Medulla oblongata (tissue), 1 donor: Measurements from ENCODE around the gene SLC7A11.
"Not testable (repeated sequence)": the region's sequence is repeated elsewhere in the genome, so short reads cannot be mapped to it uniquely, and the experiment has no call there.

Experiments used
- DNase-seq: peaks from one replicate; pipeline ENCODE4 v3.0.0-alpha.2; 2015; ENCODE audit errors: extremely low spot score

SLC7A11 gene

DNA sequence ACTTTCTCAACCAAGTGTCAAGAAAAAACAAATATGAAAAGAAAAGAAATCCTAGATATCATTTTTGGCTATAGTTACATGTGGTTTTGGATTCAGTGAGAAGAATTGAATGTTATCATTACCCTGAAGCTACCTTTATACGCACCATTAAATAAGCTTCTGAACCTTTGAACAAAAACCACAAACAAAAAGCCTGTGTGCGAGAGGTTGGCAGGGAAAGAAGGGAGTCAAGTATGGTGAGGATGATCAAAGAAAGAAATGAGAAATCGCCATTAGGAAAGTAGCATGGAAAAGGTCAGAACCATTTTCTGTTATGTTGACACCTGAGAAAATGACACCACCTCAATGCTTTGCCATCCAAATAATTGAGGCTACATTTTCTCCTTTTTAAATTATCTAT lies 1.2 kb upstream of the SLC7A11 start:
- DNase-seq = no peak

GRCh38 chr4:138242834-138243156 lies 646 bp upstream of the SLC7A11 start:
- no peak for DNase-seq

DNA sequence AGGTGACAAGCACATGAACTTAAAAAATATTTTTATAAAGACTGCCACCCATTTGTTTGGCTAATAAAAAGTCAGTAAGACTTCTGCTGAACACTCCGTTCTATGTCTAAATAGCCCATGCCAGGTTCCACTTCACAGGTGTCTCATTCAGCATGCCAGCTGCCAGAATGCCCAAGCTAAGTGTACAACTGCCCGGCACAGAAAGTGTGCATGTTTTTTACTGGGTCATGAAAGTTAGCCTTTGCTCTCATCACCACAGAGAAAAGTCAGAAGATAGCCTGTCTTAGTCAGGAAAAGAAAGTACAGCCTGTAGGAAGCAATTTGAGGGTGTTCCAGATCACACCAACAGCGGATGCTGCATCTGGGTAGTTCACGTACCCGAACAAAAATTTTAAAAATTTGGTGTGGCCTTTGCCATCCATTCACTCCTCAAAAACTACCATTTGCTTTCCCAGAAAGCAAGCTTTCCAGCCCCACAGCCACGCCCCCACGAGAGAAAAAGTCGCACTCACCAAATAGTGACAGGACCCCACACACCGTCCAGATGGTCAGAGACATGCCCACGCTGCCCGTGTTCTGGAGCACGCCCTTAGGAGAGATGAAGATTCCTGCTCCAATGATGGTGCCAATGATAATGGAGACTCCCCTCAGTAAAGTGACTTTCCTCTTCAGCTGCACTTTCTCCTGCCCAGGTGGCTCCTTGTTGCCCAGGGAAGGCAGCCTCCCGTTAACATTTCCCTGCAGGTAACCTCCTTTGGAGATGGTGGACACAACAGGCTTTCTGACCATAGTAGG lies 671 bp downstream of the SLC7A11 start:
- no peak for DNase-seq

DNA sequence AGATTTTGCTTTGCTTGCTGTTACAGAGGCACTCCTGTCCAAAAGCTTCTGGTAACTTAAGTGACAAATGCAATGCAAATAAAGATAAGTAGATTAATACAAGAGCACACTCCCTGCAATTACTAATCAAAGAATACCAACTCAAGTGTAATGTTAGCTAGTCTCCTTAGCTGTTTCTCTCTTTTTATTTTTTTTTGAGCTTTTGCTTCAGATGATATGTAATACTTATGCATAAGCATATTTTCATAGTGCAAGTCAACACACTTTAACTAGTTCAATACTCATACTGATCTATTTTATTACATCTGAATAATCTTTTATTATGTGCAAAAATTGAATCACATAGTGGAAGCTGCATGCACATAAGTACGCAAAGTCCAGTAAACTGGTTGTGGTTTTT lies 2.7 kb downstream of the SLC7A11 start:
- no peak for DNase-seq

- no peak for DNase-seq
These were observed 3.4 kb downstream of the SLC7A11 start for GRCh38 chr4:138238521-138239292.

- not testable (repeated sequence) for DNase-seq
These were observed 5.0 kb downstream of the SLC7A11 start for GRCh38 chr4:138237132-138237531.

DNA sequence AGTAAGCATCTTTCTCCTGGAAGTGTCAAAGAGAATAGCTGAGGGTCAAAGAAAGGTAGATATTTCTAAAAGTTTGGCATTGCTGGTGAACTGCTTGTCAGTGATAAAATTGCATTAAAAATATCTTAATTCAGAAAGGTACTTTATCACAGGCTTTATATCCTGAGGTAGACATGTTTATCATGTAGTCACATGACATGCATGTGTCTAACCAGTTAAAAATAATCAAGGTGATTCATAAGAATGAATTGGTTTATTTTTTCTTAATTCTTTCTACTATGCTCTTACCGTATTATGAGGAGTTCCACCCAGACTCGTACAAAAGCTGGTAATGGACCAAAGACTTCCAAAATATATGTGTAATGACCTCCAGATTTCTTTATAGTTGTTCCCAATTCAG lies 6.1 kb downstream of the SLC7A11 start:
- no peak for DNase-seq

GRCh38 chr4:138235419-138235952 lies 6.7 kb downstream of the SLC7A11 start:
- DNase-seq = no peak

GRCh38 chr4:138234248-138234647 lies 7.9 kb downstream of the SLC7A11 start:
- DNase-seq = no peak

DNA sequence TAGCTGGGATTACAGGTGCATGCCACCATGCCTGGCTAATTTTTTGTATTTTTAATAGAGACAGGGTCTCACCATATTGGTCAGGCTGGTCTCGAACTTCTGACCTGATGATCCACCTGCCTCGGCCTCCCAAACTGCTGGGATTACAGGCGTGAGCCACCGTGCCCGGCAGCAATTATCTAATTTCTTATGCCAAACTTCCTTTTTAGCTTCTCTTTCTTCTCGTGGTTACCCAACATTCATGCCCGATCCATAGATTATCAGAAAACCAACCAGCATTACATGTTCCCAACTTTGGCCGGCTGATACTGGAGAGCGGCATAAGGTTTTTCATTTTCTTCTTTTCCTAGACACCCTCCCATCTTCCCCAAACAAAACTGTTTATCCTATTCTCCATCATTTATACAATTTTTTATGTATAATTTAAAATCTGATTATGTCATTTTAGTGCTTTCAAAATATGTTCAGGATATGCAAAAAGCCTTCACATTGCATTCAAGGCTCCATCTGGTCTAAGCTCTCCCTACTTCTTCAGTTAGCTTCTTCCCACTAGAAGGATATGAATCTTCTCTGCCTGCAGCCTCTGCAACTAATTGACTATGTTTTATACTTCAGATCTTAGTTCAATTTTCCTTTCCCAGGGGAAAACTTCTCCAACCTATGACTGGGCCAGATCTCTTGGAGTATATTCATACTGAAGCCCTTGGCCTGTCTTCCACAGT lies 8.7 kb downstream of the SLC7A11 start:
- no peak for DNase-seq

DNA sequence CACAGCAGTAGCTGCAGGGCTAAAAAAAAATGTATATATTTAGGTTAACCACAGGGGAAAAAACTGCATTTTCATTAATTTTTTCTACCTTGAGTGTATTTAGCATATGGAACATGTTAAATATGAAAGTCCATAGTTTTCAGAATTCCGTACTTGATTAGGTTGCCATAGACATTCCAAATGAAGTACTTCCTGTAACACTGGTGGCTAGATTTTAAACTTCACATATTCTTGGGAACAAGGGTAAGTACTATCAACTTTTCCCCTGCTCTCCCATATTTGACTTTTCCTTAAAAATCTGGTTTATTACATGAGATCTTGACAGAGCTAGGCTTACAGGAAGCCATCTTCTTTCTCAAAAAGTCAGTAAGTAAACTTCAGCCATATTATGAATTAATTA lies 9.8 kb downstream of the SLC7A11 start:
- DNase-seq = no peak

GRCh38 chr4:138230048-138230447 lies 12.1 kb downstream of the SLC7A11 start:
- no peak for DNase-seq

- no peak for DNase-seq
These were observed 13.0 kb downstream of the SLC7A11 start for GRCh38 chr4:138229160-138229559.

- no peak for DNase-seq
These were observed 15.8 kb downstream of the SLC7A11 start for GRCh38 chr4:138226351-138226750.

DNA sequence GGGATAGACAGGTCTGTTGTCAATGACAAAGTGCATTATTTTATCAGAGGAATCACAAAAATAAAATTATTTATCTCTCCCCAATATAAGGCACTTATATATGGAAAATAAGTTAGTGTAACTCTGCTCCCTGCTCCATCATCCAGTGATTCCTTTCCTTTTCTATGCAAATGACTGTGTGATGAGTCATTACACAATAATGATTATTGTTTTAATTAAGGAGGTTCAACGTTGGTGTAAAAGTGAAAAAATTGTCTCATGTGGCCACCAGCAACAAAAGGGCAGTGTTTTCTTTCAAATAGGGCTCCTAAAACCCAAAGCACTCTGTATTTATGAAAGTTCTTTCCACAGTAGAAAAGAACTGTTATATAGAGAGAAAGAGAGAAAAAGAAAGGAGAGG lies 16.7 kb downstream of the SLC7A11 start:
- DNase-seq = no peak

GRCh38 chr4:138224614-138225013 lies 17.5 kb downstream of the SLC7A11 start:
- DNase-seq = no peak

DNA sequence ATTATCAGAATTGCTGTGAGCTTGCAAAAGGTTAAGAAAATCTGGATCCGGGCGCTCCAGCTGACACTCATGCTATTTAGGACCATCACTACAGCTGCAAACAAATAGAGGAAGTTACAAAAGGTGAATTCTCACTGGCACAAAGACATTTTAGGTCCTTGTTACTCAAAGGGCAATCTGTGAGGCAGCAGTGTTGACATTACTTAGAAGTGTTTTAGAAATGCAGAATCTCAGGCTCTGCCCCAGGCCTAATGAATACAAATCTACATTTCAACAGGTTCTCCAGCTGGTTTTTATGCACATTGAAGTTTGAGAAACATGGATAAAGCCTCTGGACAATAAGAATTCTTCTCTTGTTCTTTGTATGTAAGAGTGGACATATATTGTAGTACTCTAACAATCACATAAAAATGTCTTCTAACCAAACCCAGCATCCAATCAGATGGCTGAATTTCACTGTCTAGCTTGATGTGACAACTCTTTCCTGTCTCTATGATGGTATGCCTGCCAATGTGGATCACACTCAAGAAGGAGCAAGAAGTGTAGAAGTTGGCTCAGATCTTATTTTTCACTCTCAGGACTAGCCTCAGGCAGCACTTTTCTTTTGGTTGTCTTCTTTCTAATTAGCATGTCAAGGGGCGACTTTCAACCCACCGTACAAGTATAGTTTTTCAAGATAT lies 18.8 kb downstream of the SLC7A11 start:
- no peak for DNase-seq

GRCh38 chr4:138222046-138222445 lies 20.1 kb downstream of the SLC7A11 start:
- no peak for DNase-seq

- no peak for DNase-seq
These were observed 23.2 kb downstream of the SLC7A11 start for GRCh38 chr4:138218976-138219375.

GRCh38 chr4:138217567-138217966 lies 24.6 kb downstream of the SLC7A11 start:
- peak; percentile 76 for DNase-seq

- DNase-seq = no peak
These were observed 25.8 kb downstream of the SLC7A11 start for GRCh38 chr4:138216272-138216867.
